Hepatocyte (in vitro differentiated cells): Measurements from ENCODE around the gene GPER1. TPM values are rescaled to one million over a fixed set of nuclear protein-coding genes. Genes with fewer than 3 reads are reported as not detected.
A peak's percentile ranks its signal among the peaks of the same experiment; 100 is the strongest.

Experiments
- DNase-seq: peaks from one replicate; pipeline ENCODE4 v3.0.0-alpha.2; 2016; ENCODE audit warnings: low spot score
- H2AFZ ChIP-seq: fragments of 200-600 bp; sonication (generic); 2 replicates; pipeline ENCODE4 v1.6.0; 2016; ENCODE audit warnings: antibody characterized with exemption, mild to moderate bottlenecking
- H3K27ac ChIP-seq: fragments of 200-600 bp; sonication (generic); 2 replicates; pipeline ENCODE4 v1.5.1; 2016; ENCODE audit warnings: mild to moderate bottlenecking
- H3K27me3 ChIP-seq: fragments of 200-600 bp; sonication (generic); 2 replicates; pipeline ENCODE4 v1.6.1; 2016
- H3K36me3 ChIP-seq: fragments of 200-600 bp; sonication (generic); replicated peaks from 2 replicates; pipeline ENCODE4 v1.5.1; 2016; ENCODE audit warnings: low read depth; ENCODE audit not compliant: insufficient read depth
- H3K4me1 ChIP-seq: fragments of 200-600 bp; sonication (generic); 2 replicates; pipeline ENCODE4 v1.5.1; 2016; ENCODE audit warnings: mild to moderate bottlenecking, moderate library complexity; ENCODE audit not compliant: insufficient read depth
- H3K4me2 ChIP-seq: fragments of 200-600 bp; sonication (generic); 2 replicates; pipeline ENCODE4 v1.6.0; 2016
- H3K4me3 ChIP-seq: fragments of 200-600 bp; sonication (generic); 2 replicates; pipeline ENCODE4 v1.5.1; 2016; ENCODE audit warnings: mild to moderate bottlenecking
- H3K79me2 ChIP-seq: fragments of 200-600 bp; sonication (generic); 2 replicates; pipeline ENCODE4 v1.6.0; 2017; ENCODE audit warnings: mild to moderate bottlenecking
- H3K9me2 ChIP-seq: fragments of 200-600 bp; sonication (generic); replicated peaks from 2 replicates; pipeline ENCODE4 v1.6.0; 2017; ENCODE audit warnings: mild to moderate bottlenecking; ENCODE audit not compliant: insufficient read depth
- H3K9me3 ChIP-seq: fragments of 200-600 bp; sonication (generic); 2 replicates; pipeline ENCODE4 v1.5.1; 2016; ENCODE audit warnings: low read depth, mild to moderate bottlenecking
- H4K20me1 ChIP-seq: fragments of 200-600 bp; sonication (generic); 2 replicates; pipeline ENCODE4 v1.6.0; 2016; ENCODE audit warnings: mild to moderate bottlenecking; ENCODE audit not compliant: insufficient read depth, poor library complexity, severe bottlenecking
- EZH2 ChIP-seq: fragments of 200-600 bp; sonication (generic); IDR thresholded peaks from 2 replicates; pipeline ENCODE4 v1.6.1; 2016; ENCODE audit warnings: antibody characterized with exemption, mild to moderate bottlenecking, borderline replicate concordance
- EZH2phosphoT487 ChIP-seq: fragments of 200-600 bp; sonication (generic); IDR thresholded peaks from one replicate; pipeline ENCODE4 v1.6.1; 2018; ENCODE audit warnings: antibody characterized with exemption, mild to moderate bottlenecking, low read depth, moderate library complexity; ENCODE audit not compliant: unreplicated experiment, severe bottlenecking
- WGBS: methylation state at CpG from one replicate; pipeline ENCODE4 v1.1.6; 2016; ENCODE audit warnings: low lambda C conversion rate; ENCODE audit errors: missing lambda C conversion rate; 5-methylcytosine and 5-hydroxymethylcytosine counted together
- polyA plus RNA-seq: library from polyadenylated mRNA; unstranded; fragments of >200 nt; fragmentation: Nextera tagmentation; extraction: Ambion mirVana; gene quantifications from 2 replicates; pipeline ENCODE4 v1.2.1, GENCODE V29; 2016
- total RNA-seq: library from RNA; depleted of rRNA; stranded (reverse); fragments of >200 nt; gene quantifications from 2 replicates; pipeline ENCODE4 v1.2.3, GENCODE V29; 2014
- TF ChIP-seq, protein P1 (sequence below): fragments of 200-600 bp; sonication (generic); IDR thresholded peaks from 2 replicates; pipeline ENCODE4 v1.5.1; 2016; ENCODE audit warnings: antibody characterized with exemption, mild to moderate bottlenecking; ENCODE audit not compliant: poor library complexity

GPER1 gene
- total and polyA plus RNA-seq, 2 experiments from 2014 or later, result 4.5 to 11.1 TPM

DNA sequence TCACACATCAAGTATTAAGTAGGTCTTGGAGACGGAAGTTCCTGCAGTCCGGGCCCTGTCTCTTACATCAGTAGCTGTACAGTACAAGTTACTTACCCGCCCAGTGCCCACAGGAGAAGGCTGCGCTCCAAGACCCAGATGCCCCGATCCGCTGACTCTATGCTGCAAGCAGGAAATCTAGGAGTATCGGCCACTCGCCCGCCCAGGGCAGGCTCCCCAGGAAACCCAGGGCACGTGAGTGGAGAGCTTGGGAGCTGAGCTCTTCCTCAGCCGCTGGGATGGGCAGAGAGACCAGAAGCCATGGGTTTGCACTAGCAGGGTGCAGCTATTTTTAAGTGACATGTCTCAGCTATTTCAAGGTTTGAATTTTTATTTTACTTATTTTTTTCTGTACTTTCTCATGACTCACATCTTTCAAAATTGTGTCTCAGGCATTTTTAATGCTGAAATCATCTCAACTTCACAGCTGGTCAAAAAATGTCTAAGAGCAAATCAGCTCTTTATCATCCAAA is 1.9 kb upstream of the GPER1 start:
- Histone ChIP-seq H3K27ac (no peak overlapping the region), H3K4me2 (no peak overlapping the region)
- no peak for DNase-seq

DNA sequence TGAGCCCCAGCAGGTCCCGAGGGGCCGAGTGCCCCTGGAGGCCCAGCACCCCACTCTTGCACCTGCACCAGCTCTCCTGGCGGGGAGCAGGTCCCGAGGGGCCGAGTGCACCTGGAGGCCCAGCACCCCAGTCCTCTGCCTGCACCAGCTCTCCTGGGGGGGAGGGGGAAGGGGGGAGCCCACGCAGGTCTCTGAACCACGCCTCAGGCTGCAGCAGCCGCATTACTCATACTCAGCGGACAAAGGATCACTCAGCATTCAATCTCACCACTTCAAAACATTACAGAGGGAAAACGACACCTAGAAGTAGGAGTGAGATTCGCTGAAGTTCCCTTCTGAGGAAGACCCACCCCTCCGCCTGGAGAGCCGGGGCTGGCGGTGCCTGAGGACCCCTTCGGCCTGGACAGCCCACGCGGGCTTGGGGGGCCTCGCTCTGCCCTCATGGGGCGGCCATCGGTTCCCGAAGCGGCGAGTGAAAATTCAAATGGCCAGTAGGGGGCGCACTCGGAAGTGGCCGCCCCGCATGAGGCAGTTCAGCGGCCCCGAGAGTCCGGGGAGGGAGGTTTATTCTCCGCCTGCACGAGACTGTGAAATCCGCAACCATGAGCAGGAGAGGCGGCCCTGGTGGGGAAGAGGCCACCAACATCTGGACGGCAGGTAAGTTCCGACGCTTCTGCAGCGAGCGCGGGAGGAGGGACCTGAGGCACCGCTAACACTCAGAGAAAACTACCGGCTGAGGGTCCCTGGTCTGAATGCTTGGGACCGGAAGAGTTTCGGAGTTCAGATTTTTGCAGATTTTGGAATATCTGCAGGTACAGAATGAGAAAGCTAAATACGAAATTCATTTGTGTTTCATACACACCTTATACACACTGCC is 1.1 kb upstream of the GPER1 start:
- Histone ChIP-seq H4K20me1 (no peaks in the 10 kb centered on the region), H2AFZ (peak overlapping the region; percentile 62), H3K27ac (peak overlapping the region; percentile 74), H3K79me2 (peaks cover 2% of the 10 kb centered on the region), H3K9me3 (no peaks in the 10 kb centered on the region), H3K36me3 (no peaks in the 10 kb centered on the region), H3K4me1 (peaks cover 29% of the 10 kb centered on the region), H3K4me2 (peak overlapping the region; percentile 92), H3K4me3 (peak overlapping the region; percentile 55), H3K27me3 (no peaks in the 10 kb centered on the region), H3K9me2 (no peaks in the 10 kb centered on the region)
- 17% methylated on average over 43 of the region's 45 CpGs for WGBS
- TF ChIP-seq EZH2, result no peak
- TF ChIP-seq, protein P1, sequence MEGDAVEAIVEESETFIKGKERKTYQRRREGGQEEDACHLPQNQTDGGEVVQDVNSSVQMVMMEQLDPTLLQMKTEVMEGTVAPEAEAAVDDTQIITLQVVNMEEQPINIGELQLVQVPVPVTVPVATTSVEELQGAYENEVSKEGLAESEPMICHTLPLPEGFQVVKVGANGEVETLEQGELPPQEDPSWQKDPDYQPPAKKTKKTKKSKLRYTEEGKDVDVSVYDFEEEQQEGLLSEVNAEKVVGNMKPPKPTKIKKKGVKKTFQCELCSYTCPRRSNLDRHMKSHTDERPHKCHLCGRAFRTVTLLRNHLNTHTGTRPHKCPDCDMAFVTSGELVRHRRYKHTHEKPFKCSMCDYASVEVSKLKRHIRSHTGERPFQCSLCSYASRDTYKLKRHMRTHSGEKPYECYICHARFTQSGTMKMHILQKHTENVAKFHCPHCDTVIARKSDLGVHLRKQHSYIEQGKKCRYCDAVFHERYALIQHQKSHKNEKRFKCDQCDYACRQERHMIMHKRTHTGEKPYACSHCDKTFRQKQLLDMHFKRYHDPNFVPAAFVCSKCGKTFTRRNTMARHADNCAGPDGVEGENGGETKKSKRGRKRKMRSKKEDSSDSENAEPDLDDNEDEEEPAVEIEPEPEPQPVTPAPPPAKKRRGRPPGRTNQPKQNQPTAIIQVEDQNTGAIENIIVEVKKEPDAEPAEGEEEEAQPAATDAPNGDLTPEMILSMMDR, result peak; percentile 97
- peak; percentile 83 for DNase-seq

More for the DNA sequence above, 1.9 kb upstream of the GPER1 start:
- no peaks in the 10 kb centered on the region for H3K9me3 ChIP-seq
- 96% methylated on average over 11 of the region's 11 CpGs for WGBS
- no peak overlapping the region for H2AFZ ChIP-seq
- H3K36me3 ChIP-seq, result no peaks in the 10 kb centered on the region
- peaks cover 2% of the 10 kb centered on the region for H3K79me2 ChIP-seq
- TF ChIP-seq, protein P1, result no peak
- TF ChIP-seq EZH2 (no peak), EZH2phosphoT487 (no peak)
- no peaks in the 10 kb centered on the region for H4K20me1 ChIP-seq
- peaks cover 29% of the 10 kb centered on the region for H3K4me1 ChIP-seq
- H3K27me3 ChIP-seq, result no peaks in the 10 kb centered on the region
- H3K4me3 ChIP-seq, result no peak overlapping the region
- no peaks in the 10 kb centered on the region for H3K9me2 ChIP-seq

DNA sequence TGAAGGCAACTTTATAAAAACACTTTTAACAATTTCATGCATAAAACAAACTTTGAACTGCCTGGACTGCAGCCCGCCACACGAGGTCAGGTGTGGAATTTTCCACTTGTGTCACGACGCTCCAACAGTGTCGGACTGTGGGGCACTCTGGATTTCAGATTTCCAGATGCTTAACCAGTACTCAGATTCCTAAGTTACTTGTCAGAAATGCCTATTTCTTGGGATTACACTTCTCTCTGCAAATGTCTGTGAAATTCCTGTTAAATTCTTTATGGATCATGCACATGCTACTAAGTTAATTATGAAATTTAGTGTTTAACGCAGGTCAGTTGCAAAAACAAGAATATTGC is 473 bp upstream of the GPER1 start:
- Histone ChIP-seq H3K27me3 (no peaks in the 10 kb centered on the region), H3K36me3 (no peaks in the 10 kb centered on the region), H3K4me1 (peaks cover 32% of the 10 kb centered on the region), H2AFZ (peak overlapping the region; percentile 62), H3K4me3 (peak overlapping the region; percentile 55), H3K79me2 (peaks cover 2% of the 10 kb centered on the region), H3K9me3 (no peaks in the 10 kb centered on the region), H4K20me1 (no peaks in the 10 kb centered on the region), H3K9me2 (no peaks in the 10 kb centered on the region), H3K4me2 (peak overlapping the region; percentile 92), H3K27ac (peak overlapping the region; percentile 74)
- 36% methylated on average over 6 of the region's 6 CpGs for WGBS
- TF ChIP-seq EZH2phosphoT487 (no peak), EZH2 (no peak)
- TF ChIP-seq, protein P1, result no peak
- no peak for DNase-seq
